AG09319 (cell line): Measurements from ENCODE around the gene CSNK2B.

Experiments
- DNase-seq: peaks from one replicate; pipeline ENCODE4 v3.0.0-alpha.2; 2010; ENCODE audit warnings: low read depth; ENCODE audit errors: extremely low read depth
- TF ChIP-seq, protein P1 (sequence below): IDR thresholded peaks from 2 replicates; pipeline ENCODE4 v1.5.1; 2011; ENCODE audit warnings: low read depth, mild to moderate bottlenecking, inconsistent platforms, low read length, moderate library complexity

The CSNK2B gene

DNA sequence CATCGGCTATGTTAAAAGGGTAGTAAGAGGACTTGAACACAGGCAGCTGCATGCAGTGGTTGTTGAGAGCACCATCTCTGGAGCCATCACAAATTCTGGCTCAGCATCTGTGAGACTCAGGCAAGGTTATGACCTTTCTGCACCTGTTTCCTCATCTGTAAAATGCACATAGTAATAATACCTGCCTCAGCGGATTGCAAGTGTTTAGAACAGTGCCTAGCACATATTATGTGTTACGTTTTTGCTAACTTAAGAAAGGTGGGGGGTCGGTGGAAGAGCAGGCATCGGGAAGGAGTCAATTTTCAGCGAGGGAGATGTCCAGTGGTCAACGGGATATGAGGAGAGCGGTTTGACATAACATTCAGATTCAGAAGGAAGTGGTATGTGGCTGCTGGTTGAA lies 12.1 kb downstream of the CSNK2B start:
- TF ChIP-seq, protein P1, sequence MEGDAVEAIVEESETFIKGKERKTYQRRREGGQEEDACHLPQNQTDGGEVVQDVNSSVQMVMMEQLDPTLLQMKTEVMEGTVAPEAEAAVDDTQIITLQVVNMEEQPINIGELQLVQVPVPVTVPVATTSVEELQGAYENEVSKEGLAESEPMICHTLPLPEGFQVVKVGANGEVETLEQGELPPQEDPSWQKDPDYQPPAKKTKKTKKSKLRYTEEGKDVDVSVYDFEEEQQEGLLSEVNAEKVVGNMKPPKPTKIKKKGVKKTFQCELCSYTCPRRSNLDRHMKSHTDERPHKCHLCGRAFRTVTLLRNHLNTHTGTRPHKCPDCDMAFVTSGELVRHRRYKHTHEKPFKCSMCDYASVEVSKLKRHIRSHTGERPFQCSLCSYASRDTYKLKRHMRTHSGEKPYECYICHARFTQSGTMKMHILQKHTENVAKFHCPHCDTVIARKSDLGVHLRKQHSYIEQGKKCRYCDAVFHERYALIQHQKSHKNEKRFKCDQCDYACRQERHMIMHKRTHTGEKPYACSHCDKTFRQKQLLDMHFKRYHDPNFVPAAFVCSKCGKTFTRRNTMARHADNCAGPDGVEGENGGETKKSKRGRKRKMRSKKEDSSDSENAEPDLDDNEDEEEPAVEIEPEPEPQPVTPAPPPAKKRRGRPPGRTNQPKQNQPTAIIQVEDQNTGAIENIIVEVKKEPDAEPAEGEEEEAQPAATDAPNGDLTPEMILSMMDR, result no peak
- DNase-seq, result no peak

DNA sequence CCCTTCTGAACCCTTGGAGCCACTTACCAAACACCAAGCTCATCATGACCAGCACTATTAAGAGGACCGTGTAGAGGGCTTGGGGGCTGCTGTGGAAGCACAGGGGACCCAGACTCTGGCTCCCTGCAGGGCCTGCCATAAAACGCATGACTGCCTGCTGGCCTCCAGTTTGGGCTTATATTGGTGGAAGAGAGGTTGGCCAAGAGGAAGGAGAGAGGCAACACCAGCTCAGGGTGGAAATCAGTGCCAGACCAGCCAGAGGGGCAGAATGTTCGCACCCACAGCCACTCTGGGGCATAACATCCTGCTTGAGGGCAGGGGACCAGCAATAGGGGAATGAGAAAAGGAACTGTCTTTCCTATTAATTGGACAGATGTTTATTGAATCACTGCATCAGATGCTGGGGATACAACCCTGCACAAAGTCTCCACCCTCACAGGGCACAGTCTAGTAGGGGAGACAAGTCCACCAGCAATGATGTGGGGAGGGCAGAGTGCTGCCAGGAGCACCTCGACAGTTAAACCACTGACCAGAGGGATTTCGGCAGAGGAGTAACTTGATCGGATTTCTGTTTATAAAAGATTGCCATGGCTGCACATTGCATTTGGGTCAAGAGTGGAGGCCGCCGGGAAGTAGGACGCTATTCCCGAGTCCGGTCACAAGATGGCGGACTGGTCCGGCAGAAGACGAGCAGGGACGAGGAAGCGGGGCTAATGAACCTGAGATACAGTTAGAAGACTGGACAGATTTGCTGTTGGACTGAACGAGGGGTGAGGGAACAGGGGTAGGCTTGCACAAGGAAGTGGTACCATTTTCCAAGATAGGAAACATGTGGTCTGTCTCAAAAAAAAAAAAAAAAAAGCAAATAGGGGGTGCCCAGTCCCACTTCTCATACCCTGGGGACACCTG lies 14.6 kb downstream of the CSNK2B start, which contains the start of gene LY6G5C:
Gene LY6G5C, minus strand, starts transcription at position 842 of the 909 bp plus-strand sequence. Its CDS starts 694 bp downstream, at position 148.
- DNase-seq, result peak; percentile 89
- TF ChIP-seq, protein P1, result peak; percentile 73

DNA sequence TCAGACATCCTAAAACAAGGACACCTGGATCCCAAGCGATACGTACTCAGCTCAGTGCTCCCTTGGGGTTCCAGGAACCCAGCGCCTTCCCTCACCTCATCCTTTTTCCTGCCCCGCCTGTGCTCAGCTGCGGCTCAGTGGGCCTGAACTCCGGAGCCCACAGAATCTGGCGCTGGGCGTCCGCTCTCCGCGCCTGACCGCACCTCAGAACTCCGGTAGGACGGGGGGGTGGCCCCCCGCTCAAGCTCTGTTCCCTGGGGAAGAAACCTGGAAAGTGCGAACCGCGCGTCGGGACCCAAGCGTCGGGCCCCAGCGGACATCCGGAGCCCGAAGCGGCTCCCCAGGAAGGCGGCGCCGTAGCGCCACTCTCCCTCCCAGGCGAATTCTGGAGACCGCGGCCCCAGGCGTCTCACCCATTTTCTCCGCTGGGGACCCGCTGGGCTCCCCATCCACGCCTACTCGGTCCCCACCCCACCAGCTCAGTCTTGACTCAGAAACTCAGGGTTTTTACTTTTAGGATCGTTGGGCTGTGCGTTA lies 15.3 kb downstream of the CSNK2B start:
- DNase-seq, result no peak
- TF ChIP-seq, protein P1, result peak; percentile 26

DNA sequence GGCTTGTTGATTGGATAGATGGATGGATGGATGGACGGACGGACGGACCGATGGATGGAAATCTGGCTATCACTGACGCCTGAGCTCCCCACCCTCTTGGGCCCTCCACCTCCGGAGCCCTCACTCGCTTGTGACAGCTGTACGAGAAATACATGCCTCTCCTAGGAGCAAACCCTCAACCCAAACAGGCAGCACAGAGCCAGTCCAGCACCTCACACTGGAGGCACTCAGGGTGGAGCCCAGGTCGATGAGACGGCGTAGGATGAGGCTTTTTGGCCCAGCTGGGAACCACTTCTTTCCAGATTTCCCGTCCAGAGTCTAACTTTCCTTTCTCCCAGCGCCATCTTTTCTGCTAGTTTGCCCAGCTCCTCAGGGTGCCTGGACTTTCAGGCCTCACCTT lies 17.7 kb downstream of the CSNK2B start:
- TF ChIP-seq, protein P1, result no peak
- no peak for DNase-seq

DNA sequence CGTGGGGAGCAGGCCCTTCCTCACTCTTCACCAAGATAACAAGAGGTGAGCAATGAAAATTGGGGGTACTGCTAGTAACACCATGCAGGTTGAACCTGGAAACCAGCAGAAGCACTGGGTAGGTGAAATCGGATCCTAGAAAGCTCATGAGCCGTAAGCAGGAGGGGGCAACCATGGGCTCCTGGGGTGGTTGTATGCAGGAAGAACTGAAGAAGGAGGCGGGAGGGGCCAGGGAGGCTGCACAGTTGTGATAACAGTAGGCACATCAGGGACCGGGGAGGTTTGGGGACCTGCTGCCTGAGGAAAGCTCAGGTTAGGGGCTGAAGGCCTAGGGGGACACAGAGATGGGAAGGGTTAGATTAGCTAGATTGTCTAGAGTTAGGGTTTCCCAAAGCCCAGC lies 20.6 kb downstream of the CSNK2B start:
- TF ChIP-seq, protein P1, result no peak
- no peak for DNase-seq

DNA sequence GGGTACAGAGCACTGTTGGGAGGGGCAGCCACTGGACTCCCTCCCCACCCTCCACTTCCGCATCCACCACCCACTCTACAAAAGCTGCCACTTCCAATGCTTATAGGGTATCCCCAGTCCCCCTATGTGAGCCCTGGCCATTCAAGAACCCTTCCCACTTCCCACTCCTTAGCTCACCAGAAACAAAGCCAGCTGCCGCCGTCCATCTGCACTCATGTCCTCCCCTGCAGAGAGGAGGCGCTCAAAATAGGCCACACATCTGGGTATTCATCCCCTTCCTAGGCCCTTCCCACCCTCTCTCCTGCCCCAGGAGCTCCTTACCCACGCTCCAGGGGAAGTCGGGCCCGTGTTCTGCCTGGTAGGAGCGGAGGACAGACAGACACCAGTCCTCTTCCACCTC lies 21.4 kb downstream of the CSNK2B start:
- DNase-seq, result no peak

More for the DNA sequence above, 21.4 kb downstream of the CSNK2B start:
- TF ChIP-seq, protein P1, result no peak
